ENCODE measurements around the gene FOXD1. TPM values are rescaled to one million over a fixed set of nuclear protein-coding genes. Genes with fewer than 3 reads are reported as not detected.

The FOXD1 gene
- total and polyA plus RNA-seq, 2 donors (not counting 3 experiments of a cell fraction or from before 2014, with no cell fraction given) = 0.06 to 0.20 TPM

GRCh38 chr5:73442996-73443627 lies 5.5 kb downstream of the FOXD1 start:
- POLR2A ChIA-PET = no interaction called here
- intact Hi-C loops (cut with micrococcal nuclease) = no loop called here

More at GRCh38 chr5:73442996-73443627, 5.5 kb downstream of the FOXD1 start:
- TF ChIP-seq JUN (IDR thresholded peaks at IDR 0.05; ENCODE audit: borderline replicate concordance, insufficient read depth, insufficient read length, low read depth) = no peak
- TF ChIP-seq EZH2 (IDR thresholded peaks at IDR 0.05; ENCODE audit: borderline replicate concordance, low read depth, low read length, severe bottlenecking) = no peak
- no peak for TF ChIP-seq GATA2 (IDR thresholded peaks at IDR 0.05; ENCODE audit: insufficient read depth, insufficient read length, low read depth, low read length)
- TF ChIP-seq MYC (IDR thresholded peaks at IDR 0.05; ENCODE audit: low read depth, low read length) = no peak
- no peak for TF ChIP-seq POLR2AphosphoS5 (IDR thresholded peaks at IDR 0.05; ENCODE audit: insufficient read depth, low read depth, low read length)
- TF ChIP-seq MAX (IDR thresholded peaks at IDR 0.05; ENCODE audit: insufficient read depth, insufficient read length) = no peak
- no peak for TF ChIP-seq POLR2A (IDR thresholded peaks at IDR 0.05; ENCODE audit: low read depth, low read length)
- no peak for TF ChIP-seq FOS (IDR thresholded peaks at IDR 0.05; ENCODE audit: borderline replicate concordance, insufficient read depth, low read length)
- no peak for TF ChIP-seq CTCF (IDR thresholded peaks at IDR 0.05; ENCODE audit: extremely low read depth in 1 of 2, insufficient read depth in 1 of 2, low read depth in 1 of 2, low read length in 2 of 2)
- Histone ChIP-seq H3K9me3 (replicated peaks; ENCODE audit: control insufficient read depth, insufficient read depth, low read length) (no peaks in the 10 kb centered on the region), H3K27me3 (ENCODE audit: control insufficient read depth in 2 of 2, insufficient read depth in 2 of 2, low read length in 2 of 2) (peaks cover 74 to 89% of the 10 kb centered on the region in 2 experiments), H3K79me2 (ENCODE audit: control insufficient read depth, insufficient read depth, low read length) (no peaks in the 10 kb centered on the region), H3K36me3 (ENCODE audit: control insufficient read depth in 2 of 2, extremely low read depth in 1 of 2, insufficient read depth in 2 of 2, low read length in 2 of 2) (no peaks in the 10 kb centered on the region), H2AFZ (ENCODE audit: low read depth, low read length) (no peak overlapping the region), H4K20me1 (replicated peaks; ENCODE audit: control insufficient read depth, extremely low read depth, insufficient read depth, low read length) (no peaks in the 10 kb centered on the region), H3K9me1 (replicated peaks; ENCODE audit: control insufficient read depth, extremely low read depth, insufficient read depth, low read length) (no peaks in the 10 kb centered on the region), H3K27ac (ENCODE audit: insufficient read depth, low read depth, low read length) (no peak overlapping the region), H3K9ac (replicated peaks; ENCODE audit: extremely low read depth, insufficient read depth, low read length) (no peak overlapping the region), H3K4me1 (ENCODE audit: control insufficient read depth, extremely low read depth, insufficient read depth, low read length) (peaks cover 2% of the 10 kb centered on the region), H3K4me2 (ENCODE audit: insufficient read depth, low read length) (no peak overlapping the region), H3K4me3 (replicated peaks in 1 of 3; ENCODE audit: insufficient read depth in 1 of 3, low read depth in 1 of 3, low read length in 3 of 3) (no peak overlapping the region)
- FAIRE-seq (no peak), DNase-seq (ENCODE audit: low read depth, low spot score) (no peak)
- CTCF ChIA-PET = interaction anchor here (1.6 to 3.6 kb wide), 4 partner anchors 8 to 227 kb away, joined by 3 to 24 read pairs (median 9); no protein-coding TSS in a partner anchor
- dilution Hi-C loops (cut with MboI; ENCODE audit: extremely low pct_ligation_motif_present, low sequenced_read_pairs) = no loop called here
- BruUV-seq (replicated peaks) = no TSS peak
